Spleen (tissue), 7 donors: ENCODE data around the gene BAIAP2L1.
"Not testable (repeated sequence)": the region's sequence is repeated elsewhere in the genome, so short reads cannot be mapped to it uniquely, and the experiment has no call there.

ENCODE experiments used
- POLR2A ChIP-seq, 3 donors: fragments of 450-650 bp; IDR thresholded peaks; one replicate each; pipeline ENCODE4 v1.5.1; 2017; ENCODE audit warnings: antibody characterized with exemption in 3 of 3, mild to moderate bottlenecking in 1 of 3
- POLR2AphosphoS5 ChIP-seq, 3 donors: sonication (generic); formaldehyde crosslinking; IDR thresholded peaks; one replicate each; pipeline ENCODE4 v1.5.1; 2017; ENCODE audit warnings: antibody characterized with exemption in 3 of 3
- TF ChIP-seq, protein P1 (sequence below), 11 experiments: fragments of 200-600 bp in 7 of 11; fragments of 450-650 bp in 4 of 11; sonication (generic) in 4 of 11; IDR thresholded peaks in 8 of 11; conservative IDR thresholded peaks in 3 of 11; 1 replicate in 7 of 11; 2 replicates in 4 of 11; pipeline versions ENCODE4 v1.4.0 to v1.8.0; 2016 to 2021; ENCODE audit warnings: antibody characterized with exemption in 11 of 11, inconsistent platforms in 4 of 11, mild to moderate bottlenecking in 1 of 11
- donor health status: DM: no; HTN: no; CAD: no; lungs with moderate emphysema.
- donor health status: DM: no; HTN: no; CAD: no.
- donor health status: DM: no; HTN: no; CAD: no.

- TF ChIP-seq, protein P1, sequence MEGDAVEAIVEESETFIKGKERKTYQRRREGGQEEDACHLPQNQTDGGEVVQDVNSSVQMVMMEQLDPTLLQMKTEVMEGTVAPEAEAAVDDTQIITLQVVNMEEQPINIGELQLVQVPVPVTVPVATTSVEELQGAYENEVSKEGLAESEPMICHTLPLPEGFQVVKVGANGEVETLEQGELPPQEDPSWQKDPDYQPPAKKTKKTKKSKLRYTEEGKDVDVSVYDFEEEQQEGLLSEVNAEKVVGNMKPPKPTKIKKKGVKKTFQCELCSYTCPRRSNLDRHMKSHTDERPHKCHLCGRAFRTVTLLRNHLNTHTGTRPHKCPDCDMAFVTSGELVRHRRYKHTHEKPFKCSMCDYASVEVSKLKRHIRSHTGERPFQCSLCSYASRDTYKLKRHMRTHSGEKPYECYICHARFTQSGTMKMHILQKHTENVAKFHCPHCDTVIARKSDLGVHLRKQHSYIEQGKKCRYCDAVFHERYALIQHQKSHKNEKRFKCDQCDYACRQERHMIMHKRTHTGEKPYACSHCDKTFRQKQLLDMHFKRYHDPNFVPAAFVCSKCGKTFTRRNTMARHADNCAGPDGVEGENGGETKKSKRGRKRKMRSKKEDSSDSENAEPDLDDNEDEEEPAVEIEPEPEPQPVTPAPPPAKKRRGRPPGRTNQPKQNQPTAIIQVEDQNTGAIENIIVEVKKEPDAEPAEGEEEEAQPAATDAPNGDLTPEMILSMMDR (IDR thresholded peaks at IDR 0.05 in 8 of 11, conservative IDR thresholded peaks at IDR 0.05 in 3 of 11) = not testable (repeated sequence)
- TF ChIP-seq POLR2AphosphoS5, POLR2A (IDR thresholded peaks at IDR 0.05): not testable (repeated sequence)
These were observed 7.3 kb upstream of the BAIAP2L1 start for GRCh38 chr7:98408146-98408545.
